GM12878 (cell line): ENCODE data around the gene SNAP29. TPM values are rescaled to one million over a fixed set of nuclear protein-coding genes. Genes with fewer than 3 reads are reported as not detected.

Experiments
- ATAC-seq: fragments of 200-7000 bp; cut with Tn5 transposase; 3 replicates; pipeline ENCODE4 v1.9.1; 2020; ENCODE audit warnings: mild to moderate bottlenecking, moderate library complexity
- BruUV-seq: library from RNA; stranded (reverse); fragments of 400-500 nt; replicated peaks from 2 replicates; lab custom pipeline; 2021; lab: Mats Ljungman, UMichigan
- CTCF ChIA-PET: fragments of 300-600 bp; sonication (Branson Sonifier 250); formaldehyde crosslinking; extraction: SDS; loops from one replicate; lab custom pipeline; 2021; ENCODE audit warnings: inconsistent platforms; lab: Yijun Ruan, JAX
- POLR2A ChIA-PET: fragments of 350-600 bp; formaldehyde crosslinking; extraction: SDS; loops from one replicate; lab custom pipeline; 2021; ENCODE audit warnings: inconsistent platforms; lab: Charles Lee
- RAD21 ChIA-PET: fragments of 300-600 bp; sonication (Branson Sonifier 250); formaldehyde crosslinking; loops from one replicate; lab custom pipeline; 2023; ENCODE audit warnings: antibody characterized with exemption; ENCODE audit not compliant: unreplicated experiment; lab: Charles Lee
- SMC1A ChIA-PET: fragments of 300-600 bp; sonication (Branson Sonifier 250); formaldehyde crosslinking; loops from one replicate; lab custom pipeline; 2023; ENCODE audit not compliant: unreplicated experiment, uncharacterized antibody; lab: Charles Lee
- DNase-seq: peaks from one replicate; pipeline ENCODE4 v3.0.0-alpha.2; 2011; ENCODE audit warnings: low read depth, low spot score
- FAIRE-seq: peaks from 3 replicates; lab custom pipeline; 2011; peaks lifted over from hg19 to GRCh38; lab: Jason Lieb, UNC
- H2AFZ ChIP-seq: 2 replicates; pipeline ENCODE4 v1.6.0; 2011; ENCODE audit warnings: low read depth, low read length, control low read depth; ENCODE audit not compliant: control insufficient read depth
- H3K27ac ChIP-seq: 2 replicates; pipeline ENCODE4 v1.5.1; 2011; ENCODE audit warnings: control low read depth; ENCODE audit not compliant: control insufficient read depth, insufficient read depth
- H3K27me3 ChIP-seq, 2 experiments: replicated peaks in 1 of 2; 2 replicates each; pipeline versions ENCODE4 v1.6.0 to v1.6.1; 2011; ENCODE audit warnings: low read length in 1 of 2; ENCODE audit not compliant: control insufficient read depth in 2 of 2, insufficient read depth in 2 of 2
- H3K36me3 ChIP-seq, 2 experiments: 2 replicates each; pipeline ENCODE4 v1.5.1; 2011; ENCODE audit warnings: low read length in 1 of 2; ENCODE audit not compliant: control insufficient read depth in 2 of 2, insufficient read depth in 2 of 2
- H3K4me1 ChIP-seq: 2 replicates; pipeline ENCODE4 v1.6.1; 2011; ENCODE audit warnings: mild to moderate bottlenecking, low read length, moderate library complexity, mixed read lengths; ENCODE audit not compliant: control insufficient read depth, insufficient read depth
- H3K4me2 ChIP-seq: 2 replicates; pipeline ENCODE4 v1.6.0; 2011; ENCODE audit warnings: control low read depth; ENCODE audit not compliant: control insufficient read depth, insufficient read depth
- H3K4me3 ChIP-seq: fragments of 200-600 bp; sonication (generic); 2 replicates; pipeline ENCODE4 v1.5.1; 2016
- H3K79me2 ChIP-seq: 2 replicates; pipeline ENCODE4 v1.6.0; 2011; ENCODE audit warnings: low read length; ENCODE audit not compliant: control insufficient read depth, insufficient read depth
- H3K9ac ChIP-seq: 2 replicates; pipeline ENCODE4 v1.8.0; 2011; ENCODE audit warnings: low read length, control low read depth, mixed read lengths; ENCODE audit not compliant: control insufficient read depth, insufficient read depth
- H3K9me3 ChIP-seq: replicated peaks from 3 replicates; pipeline ENCODE4 v1.5.1; 2011; ENCODE audit warnings: mild to moderate bottlenecking, low read length; ENCODE audit not compliant: control insufficient read depth, insufficient read depth
- H4K20me1 ChIP-seq: 2 replicates; pipeline ENCODE4 v1.6.0; 2011; ENCODE audit not compliant: control insufficient read depth, insufficient read depth
- CHD2 ChIP-seq: IDR thresholded peaks from 2 replicates; pipeline ENCODE4 v1.6.1; 2011; ENCODE audit warnings: low read depth, low read length, improper control_type of control experiment, borderline replicate concordance
- NFYB ChIP-seq: IDR thresholded peaks from 2 replicates; pipeline ENCODE4 v1.6.1; 2011; ENCODE audit warnings: low read depth, mild to moderate bottlenecking, low read length, improper control_type of control experiment, moderate library complexity; ENCODE audit not compliant: insufficient read depth
- NR2F1 ChIP-seq: fragments of 450-650 bp; conservative IDR thresholded peaks from 2 replicates; pipeline ENCODE4 v1.6.1; 2017; ENCODE audit warnings: mild to moderate bottlenecking
- POLR2A ChIP-seq: IDR thresholded peaks from 2 replicates; pipeline ENCODE4 v1.6.1; 2011; ENCODE audit warnings: low read depth, mild to moderate bottlenecking, low read length
- RAD51 ChIP-seq: fragments of 450-650 bp; IDR thresholded peaks from 2 replicates; pipeline ENCODE4 v1.6.1; 2016; ENCODE audit warnings: moderate library complexity, mild to moderate bottlenecking, inconsistent platforms
- USF1 ChIP-seq: IDR thresholded peaks from 2 replicates; pipeline ENCODE4 v1.6.1; 2011; ENCODE audit warnings: borderline replicate concordance, low read depth, mild to moderate bottlenecking, moderate library complexity, mixed read lengths, low read length; ENCODE audit not compliant: insufficient read depth; ENCODE audit errors: extremely low read length
- WGBS: methylation state at CpG from one replicate; pipeline ENCODE4 v1.1.6; 2016; ENCODE audit warnings: low lambda C conversion rate; ENCODE audit not compliant: insufficient replicate concordance, insufficient coverage; ENCODE audit errors: missing lambda C conversion rate; 5-methylcytosine and 5-hydroxymethylcytosine counted together
- in situ Hi-C: fragments of 300-500 bp; cut with MboI; formaldehyde crosslinking; loops from 9 replicates; pipeline ENCODE4 v1.14.3; 2018; ENCODE audit warnings: mixed read lengths
- intact Hi-C: fragments of 100-400 bp; cut with micrococcal nuclease; formaldehyde crosslinking; loops from one replicate; pipeline ENCODE4 v1.14.2; 2022; ENCODE audit not compliant: unreplicated experiment
- polyA plus RNA-seq, 11 experiments: library from polyadenylated mRNA; depleted of rRNA in 4 of 11; unstranded in 6 of 11; stranded (reverse) in 5 of 11; fragments of >200 nt; fragmentation: Nextera tagmentation in 4 of 11; fragmentation: Illumina TruSeq in 1 of 11; extraction: Ambion mirVana in 4 of 11; extraction: Trizol in 1 of 11; gene quantifications; 1 replicate in 1 of 11; 2 replicates in 10 of 11; pipeline versions ENCODE4 v1.2.1 to v1.2.3, GENCODE V29; 2011 to 2016; ENCODE audit warnings: inconsistent platforms in 2 of 11, missing spikeins in 2 of 11, low read depth in 1 of 11
- total RNA-seq, 4 experiments: library from RNA; depleted of rRNA in 3 of 4; stranded (reverse); fragments of >200 nt in 3 of 4; fragmentation: Illumina TruSeq in 1 of 4; extraction: Trizol in 1 of 4; gene quantifications; 2 replicates each; pipeline versions ENCODE4 v1.2.1 to v1.2.3, GENCODE V29; 2013 to 2021

Gene SNAP29
- total and polyA plus RNA-seq, 10 of the 15 experiments (the other 5 are each of a cell fraction or from before 2014, with no cell fraction given) = 4.7 to 45.7 (median 27.9) TPM

- BruUV-seq = no TSS peak
- H3K27me3 ChIP-seq = no peaks in the 10 kb centered on the region
- ChIA-PET RAD21 (interaction anchor here (0.6 to 0.7 kb wide), 2 partner anchors 165 to 781 kb away, joined by 3 read pairs; no protein-coding TSS in a partner anchor), POLR2A (no interaction called here), CTCF (interaction anchor here (0.9 kb wide), 1 partner anchor 92 kb away, joined by 3 read pairs; no protein-coding TSS in a partner anchor), SMC1A (interaction anchor here (1.4 kb wide), 1 partner anchor 8 kb away, joined by 4 read pairs; the partner anchor contains the start of gene SNAP29)
- H3K27ac ChIP-seq = no peak overlapping the region
- no peaks in the 10 kb centered on the region for H3K9me3 ChIP-seq
- H3K9ac ChIP-seq = no peak overlapping the region
- in situ Hi-C loops (loop anchor here (10.0 kb wide), 1 partner anchor 47 kb away; the partner anchor contains the start of gene CRKL), intact Hi-C loops (no loop called here)
- ATAC-seq (peak; percentile 85), FAIRE-seq (no peak), DNase-seq (no peak)
- no peaks in the 10 kb centered on the region for H3K79me2 ChIP-seq
- peaks cover 0 to 5% of the 10 kb centered on the region in 2 experiments; a peak in 2 of 4 replicates for H3K36me3 ChIP-seq
- no peak overlapping the region for H3K4me3 ChIP-seq
- 93% methylated on average over 11 of the region's 11 CpGs for WGBS
- no peaks in the 10 kb centered on the region for H3K4me1 ChIP-seq
- no peaks in the 10 kb centered on the region for H4K20me1 ChIP-seq
- TF ChIP-seq NFYB (peak; percentile 40; the same call in 1 of the 2 replicates), RAD51 (peak; percentile 57; the same call in 1 of the 2 replicates), NR2F1 (peak; percentile 76), POLR2A (no peak), CHD2 (no peak), USF1 (no peak)
- H2AFZ ChIP-seq = no peak overlapping the region
- no peak overlapping the region for H3K4me2 ChIP-seq
Measured at GRCh38 chr22:20867179-20868024, 8.6 kb downstream of the SNAP29 start.
